Endodermal cell (in vitro differentiated cells): ENCODE results near the gene CLMN. TPM values are rescaled to one million over a fixed set of nuclear protein-coding genes. Genes with fewer than 3 reads are reported as not detected.
"Not testable (repeated sequence)": the region's sequence is repeated elsewhere in the genome, so short reads cannot be mapped to it uniquely, and the experiment has no call there.

Experiments
- DNase-seq: peaks from one replicate; pipeline ENCODE4 v3.0.0-alpha.2; 2017
- H3K27ac ChIP-seq: 2 replicates; pipeline ENCODE4 v1.5.1; 2013; ENCODE audit warnings: mild to moderate bottlenecking, low read depth, low read length, moderate library complexity
- H3K27me3 ChIP-seq: 2 replicates; pipeline ENCODE4 v1.6.1; 2013; ENCODE audit warnings: mild to moderate bottlenecking, low read length, moderate library complexity; ENCODE audit not compliant: insufficient read depth, control insufficient read depth, poor library complexity, severe bottlenecking
- H3K36me3 ChIP-seq: 2 replicates; pipeline ENCODE4 v1.7.0; 2013; ENCODE audit warnings: mild to moderate bottlenecking, low read length, moderate library complexity; ENCODE audit not compliant: control insufficient read depth, insufficient read depth
- H3K4me1 ChIP-seq: one replicate; pipeline ENCODE4 v1.7.0; 2013; ENCODE audit warnings: low read length; ENCODE audit not compliant: control insufficient read depth, insufficient read depth
- H3K4me3 ChIP-seq: 2 replicates; pipeline ENCODE4 v1.5.1; 2013; ENCODE audit warnings: mild to moderate bottlenecking, low read length, moderate library complexity
- H3K9ac ChIP-seq: 2 replicates; pipeline ENCODE4 v1.6.1; 2013; ENCODE audit warnings: mild to moderate bottlenecking, low read length, moderate library complexity; ENCODE audit not compliant: poor library complexity, severe bottlenecking; ENCODE audit errors: extremely low read depth
- H3K9me3 ChIP-seq: 2 replicates; pipeline ENCODE4 v1.6.1; 2013; ENCODE audit warnings: mild to moderate bottlenecking, low read length, moderate library complexity; ENCODE audit not compliant: control insufficient read depth
- H3K27ac Mint-ChIP-seq: 2 replicates; pipeline ENCODE4 v1.8.0; 2020; ENCODE audit warnings: mixed read lengths
- H3K27me3 Mint-ChIP-seq: 2 replicates; pipeline ENCODE4 v1.8.0; 2021; ENCODE audit warnings: mild to moderate bottlenecking, mixed read lengths; ENCODE audit not compliant: insufficient read depth
- H3K36me3 Mint-ChIP-seq: 2 replicates; pipeline ENCODE4 v1.8.0; 2020; ENCODE audit warnings: low read depth, mixed read lengths
- H3K4me1 Mint-ChIP-seq: 2 replicates; pipeline ENCODE4 v1.8.0; 2020; ENCODE audit warnings: mixed read lengths
- H3K4me3 Mint-ChIP-seq: 2 replicates; pipeline ENCODE4 v1.8.0; 2020; ENCODE audit warnings: mild to moderate bottlenecking, moderate library complexity, mixed read lengths
- H3K9me3 Mint-ChIP-seq: 2 replicates; pipeline ENCODE4 v1.8.0; 2020; ENCODE audit warnings: mild to moderate bottlenecking, mixed read lengths
- CTCF ChIP-seq: fragments of 200-600 bp; sonication (generic); conservative IDR thresholded peaks from 2 replicates; pipeline ENCODE4 v1.5.0; 2021; ENCODE audit warnings: antibody characterized with exemption, mild to moderate bottlenecking
- WGBS, 2 experiments: methylation state at CpG; one replicate each; pipeline versions ENCODE4 v1.1.5 to v1.1.7; 2013; ENCODE audit warnings: missing lambda C conversion rate in 2 of 2, mixed read lengths in 1 of 2; ENCODE audit not compliant: insufficient coverage in 1 of 2, insufficient read length in 1 of 2; 5-methylcytosine and 5-hydroxymethylcytosine counted together
- total RNA-seq, 2 donors: library from RNA; stranded (reverse); fragmentation: NEBNext Ultra II Directional in 1 of 2; extraction: Animal tissue kit (Norgen Biotek cat#: 25700) in 1 of 2; gene quantifications; 2 replicates in 1 of 2; 3 replicates in 1 of 2; pipeline ENCODE4 v1.2.1, GENCODE V29; 2021

CLMN gene
- total RNA-seq, 2 donors from 2014 or later: 9.5 to 11.7 TPM

- 86 to 95% methylated on average over 6 to 7 of the region's 7 CpGs for WGBS, 2 experiments
- Histone ChIP-seq H3K9me3 (peaks cover 16% of the 10 kb centered on the region), H3K9ac (no peak overlapping the region), H3K36me3 (no peaks in the 10 kb centered on the region), H3K27ac (no peak overlapping the region), H3K4me1 (no peaks in the 10 kb centered on the region), H3K27me3 (no peaks in the 10 kb centered on the region), H3K4me3 (no peak overlapping the region)
- H3K27me3 Mint-ChIP-seq: no peaks in the 10 kb centered on the region
- no peak overlapping the region for H3K4me3 Mint-ChIP-seq
- peaks cover 19% of the 10 kb centered on the region for H3K36me3 Mint-ChIP-seq
- TF ChIP-seq CTCF: no peak
- DNase-seq: no peak
- peaks cover 12% of the 10 kb centered on the region for H3K9me3 Mint-ChIP-seq
- H3K27ac Mint-ChIP-seq: no peak overlapping the region
- peaks cover 3% of the 10 kb centered on the region for H3K4me1 Mint-ChIP-seq
Observed at GRCh38 chr14:95207475-95208233, 112.1 kb downstream of the CLMN start.

- no peak overlapping the region for H3K4me3 Mint-ChIP-seq
- H3K27me3 Mint-ChIP-seq: no peaks in the 10 kb centered on the region
- no peaks in the 10 kb centered on the region for H3K4me1 ChIP-seq
- H3K9me3 Mint-ChIP-seq: peaks cover 12% of the 10 kb centered on the region
- TF ChIP-seq CTCF: no peak
- H3K36me3 ChIP-seq: no peaks in the 10 kb centered on the region
- no peak overlapping the region for H3K4me3 ChIP-seq
- peaks cover 19% of the 10 kb centered on the region for H3K36me3 Mint-ChIP-seq
- no peaks in the 10 kb centered on the region for H3K27me3 ChIP-seq
- H3K4me1 Mint-ChIP-seq: no peaks in the 10 kb centered on the region
- 98 to 100% methylated on average over 2 of the region's 2 CpGs for WGBS, 2 experiments
- H3K9ac ChIP-seq: no peak overlapping the region
- H3K27ac Mint-ChIP-seq: no peak overlapping the region
- H3K27ac ChIP-seq: no peak overlapping the region
- DNase-seq: no peak
- peaks cover 16% of the 10 kb centered on the region for H3K9me3 ChIP-seq
Observed at GRCh38 chr14:95206534-95206933, 113.2 kb downstream of the CLMN start.

GRCh38 chr14:95204705-95205104 is 115.0 kb downstream of the CLMN start:
- peaks cover 19% of the 10 kb centered on the region for H3K36me3 Mint-ChIP-seq
- DNase-seq: no peak
- Histone ChIP-seq H3K9ac (no peak overlapping the region), H3K36me3 (no peaks in the 10 kb centered on the region), H3K27me3 (no peaks in the 10 kb centered on the region), H3K4me3 (no peak overlapping the region), H3K9me3 (peaks cover 16% of the 10 kb centered on the region), H3K27ac (no peak overlapping the region), H3K4me1 (no peaks in the 10 kb centered on the region)
- peaks cover 12% of the 10 kb centered on the region for H3K9me3 Mint-ChIP-seq
- no peak overlapping the region for H3K4me3 Mint-ChIP-seq
- H3K4me1 Mint-ChIP-seq: peaks cover 8% of the 10 kb centered on the region
- no peak for TF ChIP-seq CTCF
- WGBS, 2 experiments: 100% methylated on average over 2 of the region's 2 CpGs
- H3K27ac Mint-ChIP-seq: no peak overlapping the region
- no peaks in the 10 kb centered on the region for H3K27me3 Mint-ChIP-seq

GRCh38 chr14:95201745-95202144 is 118.0 kb downstream of the CLMN start:
- not testable (repeated sequence) for DNase-seq, H3K4me3 Mint-ChIP-seq, H3K36me3 ChIP-seq, H3K27ac Mint-ChIP-seq, H3K27ac ChIP-seq, H3K27me3 ChIP-seq, H3K27me3 Mint-ChIP-seq, H3K9ac ChIP-seq, H3K4me3 ChIP-seq, H3K4me1 ChIP-seq
- peaks cover 16% of the 10 kb centered on the region for H3K9me3 ChIP-seq
- Mint-ChIP-seq H3K9me3 (peaks cover 12% of the 10 kb centered on the region), H3K36me3 (peaks cover 19% of the 10 kb centered on the region), H3K4me1 (peaks cover 18% of the 10 kb centered on the region)
- WGBS, 2 experiments: 100% methylated on average over 1 to 2 of the region's 2 CpGs
